GM21367 (cell line): Measurements from ENCODE around the gene CRISP1.
"Not testable (repeated sequence)": the region's sequence is repeated elsewhere in the genome, so short reads cannot be mapped to it uniquely, and the experiment has no call there.

Experiments used
- ATAC-seq: cut with Tn5 transposase; IDR thresholded peaks from one replicate; pipeline ENCODE4 v1.9.1; 2021; ENCODE audit not compliant: unreplicated experiment

CRISP1 gene, protein sequence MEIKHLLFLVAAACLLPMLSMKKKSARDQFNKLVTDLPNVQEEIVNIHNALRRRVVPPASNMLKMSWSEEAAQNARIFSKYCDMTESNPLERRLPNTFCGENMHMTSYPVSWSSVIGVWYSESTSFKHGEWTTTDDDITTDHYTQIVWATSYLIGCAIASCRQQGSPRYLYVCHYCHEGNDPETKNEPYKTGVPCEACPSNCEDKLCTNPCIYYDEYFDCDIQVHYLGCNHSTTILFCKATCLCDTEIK

GRCh38 chr6:49866485-49866943 is at the start of gene CRISP1:
TSS of gene CRISP1 (minus strand) at chr6:49866535. CDS start at chr6:49857400, 9,135 bp downstream.
- no peak for ATAC-seq

DNA sequence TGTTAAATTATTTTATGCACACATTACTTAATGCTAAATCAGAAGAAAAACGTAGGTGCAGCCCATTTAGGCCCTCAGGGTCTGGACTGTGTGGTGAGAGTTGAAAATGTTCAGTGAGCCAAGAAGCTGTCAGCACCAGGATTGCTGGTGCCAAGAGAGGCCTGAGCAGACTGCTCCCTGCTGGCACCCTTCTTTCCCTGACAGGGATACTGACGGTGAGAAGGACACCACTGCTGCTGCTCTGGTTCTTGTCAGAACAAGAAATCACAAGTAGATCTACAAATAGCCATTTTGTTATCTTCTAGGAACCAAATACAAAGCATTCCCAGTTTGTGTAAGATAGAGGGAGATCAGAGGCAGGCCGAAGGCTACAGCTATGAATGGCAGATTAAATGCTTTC is 48.7 kb upstream of the CRISP1 start:
- ATAC-seq, result no peak

DNA sequence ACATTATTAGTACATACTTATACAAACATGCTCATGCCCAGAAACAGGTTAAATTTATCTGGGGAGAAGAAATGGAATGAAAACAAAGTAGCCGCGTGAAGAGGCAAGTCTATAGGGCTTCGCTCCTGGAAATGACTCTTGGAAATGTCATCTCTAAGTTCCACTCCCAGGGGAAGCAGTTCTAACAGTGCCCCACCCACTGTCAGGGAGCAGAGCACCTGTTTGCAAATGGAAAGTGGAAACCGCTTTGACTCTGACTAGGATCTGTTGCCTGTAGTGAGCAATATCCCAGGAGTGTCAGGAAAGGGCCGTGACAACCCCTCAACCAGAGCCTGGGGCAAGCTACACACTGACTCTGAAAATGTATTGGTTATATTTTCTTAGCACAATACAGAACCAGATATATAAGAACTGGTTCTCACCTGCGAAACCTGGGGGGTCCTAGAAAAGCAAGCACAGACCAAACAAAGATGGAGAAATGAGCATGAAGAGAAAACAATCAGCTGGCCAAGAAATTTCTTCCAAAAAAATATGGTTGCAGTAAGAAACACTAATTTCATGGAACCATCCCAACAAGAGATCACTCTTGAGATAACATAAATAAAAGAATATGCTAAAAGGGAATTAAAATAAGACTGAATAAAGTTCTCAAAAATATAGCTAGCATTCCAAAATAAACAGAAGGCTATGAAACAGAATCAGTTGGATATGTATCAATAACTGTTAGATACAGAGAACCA is 47.5 kb upstream of the CRISP1 start:
- no peak for ATAC-seq

DNA sequence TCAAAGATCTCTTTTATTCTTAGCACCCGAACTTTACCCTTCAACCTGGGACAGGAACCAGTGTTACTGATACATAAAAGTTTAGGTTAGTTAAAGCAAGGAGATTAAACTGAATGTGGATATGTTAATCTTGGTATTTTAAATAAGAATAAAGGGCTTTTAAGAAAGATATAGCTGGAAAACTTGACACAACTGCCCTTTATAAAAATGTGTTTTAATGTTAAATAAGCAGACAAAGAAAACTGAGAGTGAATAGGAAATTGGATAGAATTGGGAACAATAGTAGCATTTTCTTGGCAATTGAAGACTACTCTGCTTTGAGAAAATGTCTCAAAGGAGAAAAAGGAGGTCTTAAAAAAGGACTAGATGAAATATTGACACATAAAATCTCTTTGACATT is 45.9 kb upstream of the CRISP1 start:
- ATAC-seq, result no peak

- no peak for ATAC-seq
These were observed 44.9 kb upstream of the CRISP1 start for GRCh38 chr6:49911252-49911651.

DNA sequence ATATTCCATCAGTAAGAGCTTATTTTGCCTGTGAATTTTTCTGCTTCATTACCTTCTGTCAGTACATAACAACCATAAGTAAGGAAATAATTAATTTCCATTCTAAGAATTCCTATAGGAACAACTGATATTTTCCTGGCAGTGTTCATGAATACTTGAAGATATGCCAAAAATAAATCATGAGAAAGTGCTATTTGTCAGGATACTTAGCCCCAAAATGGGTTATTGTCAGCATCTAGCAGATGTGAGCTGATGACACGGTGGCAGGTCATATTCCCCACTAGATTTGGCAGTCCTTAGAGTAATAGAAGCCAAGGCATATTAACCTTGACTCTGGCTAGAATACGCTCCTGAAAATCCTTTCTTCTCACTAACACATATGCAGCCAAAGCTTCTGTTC is 43.2 kb upstream of the CRISP1 start:
- no peak for ATAC-seq

- ATAC-seq, result no peak
These were observed 40.2 kb upstream of the CRISP1 start for GRCh38 chr6:49906526-49906925.

- no peak for ATAC-seq
These were observed 39.0 kb upstream of the CRISP1 start for GRCh38 chr6:49905296-49905695.

- no peak for ATAC-seq
These were observed 36.5 kb upstream of the CRISP1 start for GRCh38 chr6:49902856-49903255.

- ATAC-seq, result no peak
These were observed 32.7 kb upstream of the CRISP1 start for GRCh38 chr6:49898904-49899566.

DNA sequence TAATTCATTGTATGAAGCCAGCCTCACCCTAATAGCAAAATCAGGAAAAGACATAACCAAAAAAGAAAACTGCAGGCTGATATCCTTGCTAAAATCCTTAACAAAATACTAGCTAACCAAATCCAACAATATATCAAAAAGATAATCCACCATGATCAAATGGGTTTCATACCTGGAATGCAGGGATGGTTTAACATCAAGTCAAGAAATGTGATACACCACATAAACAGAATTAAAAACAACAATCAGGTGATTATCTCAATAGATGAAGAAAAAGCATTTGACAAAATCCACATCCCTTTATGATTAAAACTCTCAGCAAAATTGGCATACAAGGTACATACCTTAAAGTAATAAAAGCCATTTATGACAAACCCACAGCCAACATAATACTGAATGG is 29.2 kb upstream of the CRISP1 start:
- not testable (repeated sequence) for ATAC-seq

DNA sequence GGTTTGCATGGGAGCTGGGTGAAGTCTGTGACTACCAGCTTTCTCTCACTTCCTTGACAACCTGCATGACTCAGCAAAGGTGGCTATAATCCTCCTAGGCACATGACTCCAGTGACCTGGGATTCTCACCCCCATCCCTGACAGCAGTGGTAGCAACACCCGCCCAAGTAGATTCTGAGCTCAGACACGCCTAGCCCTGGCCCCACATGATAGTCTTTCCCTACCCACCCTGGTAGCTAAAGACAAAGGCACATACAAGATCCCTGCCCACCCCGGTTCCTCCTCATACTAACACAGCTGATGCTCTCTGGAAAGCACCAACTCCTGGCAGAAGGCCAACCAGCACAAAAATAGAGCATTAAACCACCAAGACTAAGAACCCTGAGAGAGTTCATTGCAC is 25.9 kb upstream of the CRISP1 start:
- no peak for ATAC-seq

GRCh38 chr6:49890988-49891387 is 24.7 kb upstream of the CRISP1 start:
- no peak for ATAC-seq

DNA sequence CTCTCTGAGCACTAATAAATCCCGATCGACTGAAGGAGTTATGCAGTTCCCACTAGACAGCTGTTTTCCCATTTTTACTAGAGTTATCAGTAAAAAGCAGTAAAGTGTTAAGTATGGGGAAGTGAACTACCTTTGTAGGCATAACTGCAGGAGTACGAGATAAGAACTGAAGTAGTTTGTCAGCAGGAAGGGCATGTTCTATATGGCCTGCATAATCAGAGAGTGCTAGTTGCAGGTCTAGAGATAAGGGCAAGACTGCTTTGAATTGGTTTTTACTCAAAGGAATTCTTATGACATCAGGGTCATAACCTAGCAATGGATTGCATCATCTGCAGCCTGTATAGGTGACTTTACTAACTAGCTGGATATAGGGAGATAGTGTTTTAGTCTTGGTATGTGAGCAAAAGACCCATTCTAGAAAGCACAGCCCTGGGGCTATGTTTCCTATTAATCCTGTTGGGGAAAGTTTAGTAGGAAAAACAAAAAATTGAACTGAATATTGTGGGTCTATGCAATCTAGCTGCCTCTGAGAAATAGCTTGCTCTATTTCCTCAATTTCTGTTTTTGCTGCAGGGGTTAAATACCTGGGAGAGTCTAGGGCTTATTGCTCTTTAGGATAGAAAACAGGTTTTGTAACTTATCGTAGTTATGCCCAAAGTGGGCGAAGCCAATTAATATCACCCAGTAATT is 22.6 kb upstream of the CRISP1 start:
- no peak for ATAC-seq

DNA sequence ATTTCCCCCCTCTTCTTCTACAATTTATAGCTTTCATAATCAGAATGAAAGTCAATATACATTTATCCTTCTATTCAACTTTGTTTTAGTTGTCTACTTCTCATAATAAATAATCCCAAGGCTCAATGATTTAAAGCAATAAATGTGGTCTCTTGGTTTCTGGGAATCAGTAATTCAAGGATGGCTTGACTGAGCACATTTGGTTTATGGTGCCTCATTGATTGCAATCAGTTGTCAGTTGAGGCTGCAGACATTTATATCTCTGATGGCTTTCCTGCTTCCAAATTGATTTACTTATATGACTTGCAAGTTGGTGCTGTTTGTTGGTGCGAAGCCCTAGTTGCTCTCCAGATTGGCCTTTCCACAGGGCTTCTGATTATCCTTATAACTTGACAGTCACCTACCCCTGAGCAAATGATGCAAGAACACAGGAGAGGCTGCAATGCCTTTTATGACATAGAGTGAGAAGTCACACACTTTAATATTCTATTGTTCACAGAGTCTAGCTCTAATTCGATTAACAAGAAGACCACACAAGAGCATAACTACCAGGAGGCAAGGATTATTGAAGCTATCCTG is 2.7 kb upstream of the CRISP1 start:
- no peak for ATAC-seq

DNA sequence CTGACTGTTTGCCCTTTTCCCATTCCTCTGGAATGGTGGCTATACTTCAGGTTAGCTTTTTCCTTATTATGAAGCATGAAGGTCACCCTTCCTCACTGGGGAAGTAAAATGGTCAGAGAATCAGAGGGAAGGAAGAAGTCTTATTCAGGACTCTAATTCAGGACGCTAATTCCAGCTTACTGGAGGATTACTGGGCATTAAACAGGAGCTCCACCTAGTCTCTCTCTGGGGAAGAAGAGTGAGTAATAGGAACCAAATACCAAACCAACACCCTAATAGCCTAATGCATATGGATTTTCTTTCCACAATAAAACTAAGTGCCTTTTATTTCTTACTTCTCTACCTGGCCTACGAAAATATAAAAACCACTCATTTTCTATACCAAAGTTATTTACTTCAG is 10.1 kb downstream of the CRISP1 start:
- ATAC-seq, result no peak

DNA sequence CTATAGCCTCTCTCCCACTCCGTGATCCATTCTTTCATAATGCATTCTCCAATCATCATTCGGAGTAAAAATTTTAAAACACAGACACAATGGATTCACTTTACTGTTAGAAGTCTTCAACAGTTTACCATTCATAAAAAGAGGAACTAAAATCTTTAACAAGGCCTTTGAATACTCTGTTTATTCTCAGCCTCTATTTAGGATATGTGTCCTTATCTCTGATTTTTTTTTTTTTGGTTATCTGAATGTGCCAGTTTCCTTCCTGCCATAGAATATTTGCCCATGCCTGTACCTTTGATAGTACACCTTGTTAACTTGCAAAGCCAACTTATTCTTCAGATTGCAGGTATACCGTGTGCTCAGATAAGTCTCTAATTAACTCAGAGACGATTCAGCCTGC is 11.1 kb downstream of the CRISP1 start:
- ATAC-seq, result no peak

DNA sequence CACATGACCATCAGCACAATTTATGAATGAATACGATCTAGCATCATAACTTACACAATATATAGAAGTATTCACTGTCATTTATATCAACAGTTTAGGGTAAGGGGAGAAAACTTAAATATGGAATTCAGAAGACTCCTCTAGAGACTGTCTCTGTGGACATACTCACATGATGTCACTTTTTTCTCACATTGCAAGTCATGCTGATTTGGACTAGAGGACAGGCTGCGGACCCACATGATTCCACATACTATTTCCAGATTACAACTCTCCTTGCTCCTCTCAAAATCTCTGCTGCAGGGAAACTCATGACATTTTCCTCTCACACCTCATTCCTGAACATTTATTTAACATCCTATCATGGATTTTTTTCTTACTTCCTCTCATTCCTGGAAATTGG is 13.4 kb downstream of the CRISP1 start:
- ATAC-seq, result no peak

- peak; percentile 90 for ATAC-seq
These were observed 17.0 kb downstream of the CRISP1 start for GRCh38 chr6:49849213-49849907.

- ATAC-seq, result no peak
These were observed 18.7 kb downstream of the CRISP1 start for GRCh38 chr6:49847673-49848072.

DNA sequence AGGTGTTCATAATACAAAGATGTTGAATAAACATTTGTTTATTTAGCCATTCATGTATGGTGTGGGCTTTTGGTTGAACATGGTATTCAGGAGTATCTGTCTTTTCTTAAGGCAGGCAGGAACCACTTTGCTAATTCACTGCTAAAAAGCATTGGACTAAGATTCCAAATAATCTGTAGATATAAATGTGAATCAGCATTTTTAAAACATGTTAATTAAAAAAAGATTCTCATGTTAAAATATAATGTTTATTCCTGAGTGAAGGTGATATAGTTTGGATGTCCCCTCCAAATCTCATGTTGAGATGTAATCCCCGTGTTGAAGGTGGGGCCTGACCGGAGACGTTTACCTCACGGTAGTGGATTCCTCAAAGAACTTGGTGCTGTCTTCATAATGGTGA is 19.3 kb downstream of the CRISP1 start:
- ATAC-seq, result no peak
